ENCODE measurements around the gene OR51I2. TPM values are rescaled to one million over a fixed set of nuclear protein-coding genes. Genes with fewer than 3 reads are reported as not detected.

The OR51I2 gene, protein sequence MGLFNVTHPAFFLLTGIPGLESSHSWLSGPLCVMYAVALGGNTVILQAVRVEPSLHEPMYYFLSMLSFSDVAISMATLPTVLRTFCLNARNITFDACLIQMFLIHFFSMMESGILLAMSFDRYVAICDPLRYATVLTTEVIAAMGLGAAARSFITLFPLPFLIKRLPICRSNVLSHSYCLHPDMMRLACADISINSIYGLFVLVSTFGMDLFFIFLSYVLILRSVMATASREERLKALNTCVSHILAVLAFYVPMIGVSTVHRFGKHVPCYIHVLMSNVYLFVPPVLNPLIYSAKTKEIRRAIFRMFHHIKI
- not detected in 2 replicates for total RNA-seq

DNA sequence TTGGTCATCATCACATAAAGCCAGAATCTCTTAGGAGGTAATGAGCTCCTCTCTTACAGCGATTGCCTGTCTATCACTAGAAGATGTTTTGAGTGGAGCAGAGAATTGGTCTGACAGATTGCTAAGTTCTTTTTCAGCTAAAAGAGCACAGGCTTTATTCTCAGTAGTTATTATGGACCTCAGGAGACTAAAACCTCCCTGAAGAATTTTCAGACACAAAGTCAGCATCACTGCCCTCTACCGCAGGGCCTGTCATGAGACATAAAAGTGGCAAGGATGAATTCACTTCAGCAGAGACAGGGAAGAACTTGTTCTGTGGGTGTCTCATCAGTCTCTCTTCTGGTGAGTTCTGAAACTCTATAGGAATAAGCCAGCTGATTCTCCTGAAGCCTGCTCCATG is at the start of gene OR51I2:
TSS of gene OR51I2 (plus strand) at position 301 of the 400 bp plus-strand sequence. CDS start 4,166 bp downstream, outside the sequence.

DNA sequence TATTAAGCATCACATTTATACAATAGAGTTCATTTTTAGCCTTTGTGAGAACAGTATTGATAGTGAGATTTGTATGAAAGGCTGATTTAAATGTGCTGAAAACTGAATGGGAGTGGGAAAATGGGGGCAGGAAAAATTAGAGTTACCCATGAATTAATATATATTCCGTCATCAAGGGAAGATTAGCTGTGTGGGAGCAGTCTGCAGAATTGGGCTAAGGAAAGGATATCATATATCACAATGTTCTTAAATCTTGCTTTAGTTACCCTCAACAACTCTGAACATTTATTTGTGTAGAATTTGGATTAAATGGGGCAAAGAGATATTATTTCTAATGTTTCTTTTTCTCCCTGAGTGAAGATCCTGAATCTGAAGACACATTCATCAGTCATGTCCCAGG is 27.3 kb upstream of the OR51I2 start, which contains the start of gene OR51Q1:
TSS of gene OR51Q1 (plus strand) at position 301 of the 400 bp plus-strand sequence. CDS start at position 391, 90 bp downstream.

DNA sequence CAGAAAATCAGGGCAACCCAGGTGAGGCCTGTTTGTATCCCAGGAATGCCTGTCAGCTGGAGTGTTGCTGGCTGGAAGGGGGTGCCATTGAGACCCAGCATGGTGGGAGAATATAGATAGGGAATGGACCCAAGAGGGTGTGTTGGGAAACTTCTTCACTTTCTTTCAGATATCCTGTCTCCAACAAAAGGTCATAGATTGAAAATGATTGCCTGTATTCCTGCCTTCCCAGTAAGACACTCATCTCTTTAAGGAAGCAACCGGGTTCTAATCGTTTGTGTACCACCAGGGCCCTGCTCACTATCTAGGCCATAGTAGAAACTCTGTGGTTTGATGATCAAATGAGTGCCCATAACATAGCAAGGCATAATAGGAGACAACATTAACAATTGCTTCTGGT is 7.7 kb upstream of the OR51I2 start, which contains the start of gene OR51I1:
TSS of gene OR51I1 (minus strand) at position 101 of the 400 bp plus-strand sequence. CDS start at position 101, 0 bp downstream.

DNA sequence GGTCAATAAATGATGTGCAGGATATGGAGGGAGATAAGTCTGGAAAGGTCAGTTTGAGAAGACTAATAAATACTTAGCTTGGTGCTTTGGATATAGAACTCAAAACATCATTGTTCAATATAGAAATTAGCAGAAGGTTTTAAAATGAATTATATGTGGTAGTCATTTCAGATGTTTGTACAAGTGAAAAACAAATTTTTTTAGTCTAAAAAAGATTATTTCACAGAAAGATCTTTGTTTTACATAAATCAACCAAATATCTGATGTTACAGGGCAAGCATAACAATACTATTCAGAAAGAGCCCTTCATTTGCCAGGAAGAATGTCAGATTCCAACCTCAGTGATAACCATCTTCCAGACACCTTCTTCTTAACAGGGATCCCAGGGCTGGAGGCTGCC is 39.3 kb downstream of the OR51I2 start, which contains the start of gene OR52D1:
TSS of gene OR52D1 (plus strand) at position 301 of the 400 bp plus-strand sequence. CDS start at position 323, 22 bp downstream.

Other genes with a start within 250 kb of the OR51I2 start
- gene OR51V1, start 248.6 kb upstream of the OR51I2 start, total RNA-seq: not detected in 2 replicates
- gene HBB, start 222.3 kb upstream of the OR51I2 start, total RNA-seq: not detected in 2 replicates
- 0.29 TPM in 1 of 2 replicates, not detected in the other for gene HBD, start 214.8 kb upstream of the OR51I2 start, total RNA-seq
- gene HBG1, start 199.5 kb upstream of the OR51I2 start, total RNA-seq: not detected in 2 replicates
- gene HBG2, start 194.5 kb upstream of the OR51I2 start, total RNA-seq: not detected in 2 replicates
- not detected in 2 replicates for gene HBE1, start 179.4 kb upstream of the OR51I2 start, total RNA-seq
- gene OR51B4, start 147.4 kb upstream of the OR51I2 start, total RNA-seq: not detected in 2 replicates
- not detected in 2 replicates for gene OR51B2, start 125.0 kb upstream of the OR51I2 start, total RNA-seq
- gene OR51B5, start 105.8 kb upstream of the OR51I2 start, total RNA-seq: not detected in 2 replicates
- gene OR51B6, start 97.8 kb upstream of the OR51I2 start, total RNA-seq: not detected in 2 replicates
- gene OR51M1, start 65.5 kb upstream of the OR51I2 start, total RNA-seq: not detected in 2 replicates
- not detected in 2 replicates for gene OR51Q1, start 27.2 kb upstream of the OR51I2 start, total RNA-seq
- gene OR51I1, start 7.8 kb upstream of the OR51I2 start, total RNA-seq: not detected in 2 replicates
- not detected in 2 replicates for gene OR52D1, start 39.4 kb downstream of the OR51I2 start, total RNA-seq
- not detected in 2 replicates for gene UBQLN3, start 60.6 kb downstream of the OR51I2 start, total RNA-seq
- gene UBQLNL, start 67.4 kb downstream of the OR51I2 start, total RNA-seq: not detected in 2 replicates
- not detected in 2 replicates for gene OR52H1, start 99.2 kb downstream of the OR51I2 start, total RNA-seq
- not detected in 2 replicates for gene OR52B6, start 131.6 kb downstream of the OR51I2 start, total RNA-seq
- gene TRIM6, start 147.3 kb downstream of the OR51I2 start, total RNA-seq: 7.1 and 8.6 TPM in 2 replicates
- gene TRIM34, start 175.7 kb downstream of the OR51I2 start, total RNA-seq: 16.5 and 18.5 TPM in 2 replicates
- gene TRIM5, start 235.8 kb downstream of the OR51I2 start, total RNA-seq: 22.8 and 31.9 TPM in 2 replicates
- 49.6 and 55.1 TPM in 2 replicates for gene TRIM22, start 240.5 kb downstream of the OR51I2 start, total RNA-seq

All from myometrial cell (primary cell).